HG03097 (cell line): ENCODE data around the gene ENOX1.

Source experiments
- ATAC-seq: cut with Tn5 transposase; IDR thresholded peaks from one replicate; pipeline ENCODE4 v1.9.1; 2021; ENCODE audit not compliant: unreplicated experiment, low FRiP score

Gene ENOX1

GRCh38 chr13:43749503-43749902 lies 37.3 kb downstream of the ENOX1 start:
- ATAC-seq: no peak

GRCh38 chr13:43744261-43745031 lies 42.3 kb downstream of the ENOX1 start:
- ATAC-seq: no peak

- ATAC-seq: no peak
These were observed 43.9 kb downstream of the ENOX1 start for GRCh38 chr13:43742911-43743310.

GRCh38 chr13:43737392-43737923 lies 49.3 kb downstream of the ENOX1 start:
- ATAC-seq: no peak

- ATAC-seq: no peak
These were observed 54.0 kb downstream of the ENOX1 start for GRCh38 chr13:43732726-43733125.

GRCh38 chr13:43731296-43731695 lies 55.5 kb downstream of the ENOX1 start:
- no peak for ATAC-seq

- ATAC-seq: no peak
These were observed 56.1 kb downstream of the ENOX1 start for GRCh38 chr13:43730642-43731041.

GRCh38 chr13:43728421-43728820 lies 58.4 kb downstream of the ENOX1 start:
- ATAC-seq: no peak

GRCh38 chr13:43727856-43728255 lies 58.9 kb downstream of the ENOX1 start:
- no peak for ATAC-seq

GRCh38 chr13:43725460-43725859 lies 61.3 kb downstream of the ENOX1 start:
- no peak for ATAC-seq

GRCh38 chr13:43720780-43721397 lies 65.9 kb downstream of the ENOX1 start:
- no peak for ATAC-seq

GRCh38 chr13:43698758-43699157 lies 88.0 kb downstream of the ENOX1 start:
- no peak for ATAC-seq

GRCh38 chr13:43698009-43698408 lies 88.8 kb downstream of the ENOX1 start:
- ATAC-seq: no peak

GRCh38 chr13:43697323-43697722 lies 89.4 kb downstream of the ENOX1 start:
- no peak for ATAC-seq

GRCh38 chr13:43694146-43694664 lies 92.6 kb downstream of the ENOX1 start:
- ATAC-seq: no peak

GRCh38 chr13:43693639-43694038 lies 93.1 kb downstream of the ENOX1 start:
- ATAC-seq: no peak

GRCh38 chr13:43688227-43688907 lies 98.4 kb downstream of the ENOX1 start:
- no peak for ATAC-seq

GRCh38 chr13:43687038-43687437 lies 99.7 kb downstream of the ENOX1 start:
- ATAC-seq: no peak

GRCh38 chr13:43686557-43686956 lies 100.2 kb downstream of the ENOX1 start:
- no peak for ATAC-seq

GRCh38 chr13:43684963-43685725 lies 101.6 kb downstream of the ENOX1 start:
- no peak for ATAC-seq
